Measurements from ENCODE around the gene CNIH2. TPM values are rescaled to one million over a fixed set of nuclear protein-coding genes. Genes with fewer than 3 reads are reported as not detected.

The CNIH2 gene
- total and polyA plus RNA-seq, 2 of the 13 experiments (the other 11 are each of a cell fraction or from before 2014, with no cell fraction given) = 0.60 to 0.69 TPM

GRCh38 chr11:66268244-66268951, 9.6 kb upstream of the CNIH2 start, which contains the start of gene RAB1B (continued):
- TF ChIP-seq BCL3 (CRISPR knock-in tag; IDR thresholded peaks at IDR 0.05) (peak; percentile 47; the same call in 1 of the 2 replicates), ETS1 (CRISPR knock-in tag; IDR thresholded peaks at IDR 0.05) (no peak), HMGA1 (CRISPR knock-in tag; conservative IDR thresholded peaks at IDR 0.05) (no peak), NFAT5 (CRISPR knock-in tag; IDR thresholded peaks at IDR 0.05) (no peak), ZNF331 (CRISPR knock-in tag; IDR thresholded peaks at IDR 0.05) (no peak; the same call in 1 of the 2 replicates), ZNF205 (CRISPR knock-in tag; IDR thresholded peaks at IDR 0.05) (no peak), ZXDC (CRISPR knock-in tag; IDR thresholded peaks at IDR 0.05) (no peak), ZNF646 (CRISPR knock-in tag; IDR thresholded peaks at IDR 0.05) (no peak), ATM (IDR thresholded peaks at IDR 0.05; ENCODE audit: borderline replicate concordance) (no peak)

Measured in HepG2 (cell line).